ENCODE data around the gene PAK6. TPM values are rescaled to one million over a fixed set of nuclear protein-coding genes. Genes with fewer than 3 reads are reported as not detected.

Gene PAK6
- total and polyA plus RNA-seq, 9 of the 15 experiments (the other 6 are each of a cell fraction or from before 2014, with no cell fraction given) = 0.03 to 0.74 (median 0.16) TPM; not detected in 2

DNA sequence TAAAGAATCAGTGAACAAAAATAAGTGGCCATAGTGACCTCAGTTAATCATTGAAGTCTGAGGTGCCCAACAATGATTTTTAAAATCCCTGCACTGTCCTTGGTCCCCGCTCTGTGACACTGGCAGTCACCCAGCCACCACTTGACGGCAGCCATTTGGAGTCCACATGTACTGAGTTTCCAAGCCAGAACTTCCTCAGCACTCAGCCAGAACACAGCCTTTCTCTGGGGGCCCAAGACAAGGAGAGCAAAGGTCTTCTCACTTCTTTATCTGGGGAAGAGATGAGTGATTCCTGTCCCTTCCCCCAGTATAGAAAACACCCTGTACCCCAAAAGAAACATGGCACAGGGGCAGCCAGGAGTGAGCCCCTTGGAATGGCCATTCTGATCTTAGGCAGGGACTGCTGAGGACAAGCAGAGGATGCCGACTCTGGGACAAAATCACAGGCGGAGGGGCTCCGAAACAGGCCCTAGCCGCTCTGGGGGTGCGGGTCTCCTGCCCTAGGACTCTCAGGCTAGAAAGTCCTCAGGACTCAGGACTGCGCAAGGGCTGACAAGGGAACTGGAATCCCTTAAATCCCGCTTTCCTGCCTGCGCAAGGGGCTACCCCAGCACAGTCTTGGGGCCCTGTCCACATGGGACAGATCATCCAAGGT is 12.8 kb downstream of the PAK6 start:
- TF ChIP-seq CHCHD3 (CRISPR knock-in tag; IDR thresholded peaks at IDR 0.05) = no peak
- Histone ChIP-seq H3K27ac (ENCODE audit: extremely low read depth, low read depth, low read length) (no peak overlapping the region), H4K20me1 (replicated peaks; ENCODE audit: control insufficient read depth, insufficient read depth, low read length) (no peaks in the 10 kb centered on the region), H3K4me2 (ENCODE audit: insufficient read depth, low read length) (no peak overlapping the region), H3K4me1 (replicated peaks in 1 of 2; ENCODE audit: control insufficient read depth in 2 of 2, insufficient read depth in 2 of 2, low read length in 2 of 2) (peaks cover 4 to 21% of the 10 kb centered on the region in 2 experiments; a peak in 3 of 5 replicates), H3K27me3 (ENCODE audit: control insufficient read depth in 2 of 2, insufficient read depth in 2 of 2, low read length in 2 of 2) (peaks cover 2 to 32% of the 10 kb centered on the region in 2 experiments; a peak in 3 of 5 replicates), H3K9ac (ENCODE audit: insufficient read depth in 1 of 2, low read depth in 2 of 2, low read length in 2 of 2) (peak overlapping the region in 1 of 2 experiments; percentile 20; a peak in 1 of 4 replicates), H3K9me3 (replicated peaks; ENCODE audit: control insufficient read depth, insufficient read depth, low read depth, low read length) (no peaks in the 10 kb centered on the region), H3K9me1 (ENCODE audit: control insufficient read depth, insufficient read depth, low read length) (no peaks in the 10 kb centered on the region), H3K79me2 (ENCODE audit: control insufficient read depth, insufficient read depth, low read length) (no peaks in the 10 kb centered on the region), H3K36me3 (ENCODE audit: control insufficient read depth, insufficient read depth, low read length) (no peaks in the 10 kb centered on the region), H3K4me3 (no peak overlapping the region), H2AFZ (ENCODE audit: low read depth, low read length) (no peak overlapping the region)
- intact Hi-C loops (cut with micrococcal nuclease) (no loop called here), in situ Hi-C loops (cut with MboI) (no loop called here)
- WGBS (ENCODE audit: insufficient coverage, low coverage, missing lambda C conversion rate) = 37% methylated on average over 10 of the region's 10 CpGs
- FAIRE-seq (no peak), DNase-seq (ENCODE audit: extremely low read depth in 1 of 4, low spot score in 3 of 4) (no peak), ATAC-seq (no peak)
- ChIA-PET POLR2A (no interaction called here), CTCF (ENCODE audit: low intra/inter-chr PET ratio) (no interaction called here)
- BruUV-seq (replicated peaks) = no TSS peak

DNA sequence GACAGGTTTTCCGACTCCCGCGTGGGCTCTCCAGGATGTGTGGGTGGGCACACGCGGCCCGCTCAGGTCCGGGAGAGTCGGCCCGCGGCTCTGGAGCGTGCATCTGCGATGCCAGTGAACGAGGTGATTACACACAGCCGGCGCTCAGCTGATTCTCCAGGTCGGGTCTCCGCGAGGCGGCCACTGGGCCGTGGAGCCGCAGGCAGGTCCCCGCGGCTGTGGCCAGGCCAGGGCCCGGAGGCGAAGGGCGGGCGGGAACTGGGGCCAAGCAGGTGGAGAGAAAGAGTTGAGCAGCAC is 13.2 kb downstream of the PAK6 start:
- Histone ChIP-seq H2AFZ (ENCODE audit: low read depth, low read length) (no peak overlapping the region), H3K9ac (ENCODE audit: insufficient read depth in 1 of 2, low read depth in 2 of 2, low read length in 2 of 2) (no peak overlapping the region), H3K4me1 (replicated peaks in 1 of 2; ENCODE audit: control insufficient read depth in 2 of 2, insufficient read depth in 2 of 2, low read length in 2 of 2) (peaks cover 4 to 24% of the 10 kb centered on the region in 2 experiments; a peak in 3 of 5 replicates), H3K27ac (ENCODE audit: extremely low read depth, low read depth, low read length) (no peak overlapping the region), H3K4me2 (ENCODE audit: insufficient read depth, low read length) (no peak overlapping the region), H3K79me2 (ENCODE audit: control insufficient read depth, insufficient read depth, low read length) (no peaks in the 10 kb centered on the region), H3K4me3 (no peak overlapping the region), H3K9me3 (replicated peaks; ENCODE audit: control insufficient read depth, insufficient read depth, low read depth, low read length) (no peaks in the 10 kb centered on the region), H3K36me3 (ENCODE audit: control insufficient read depth, insufficient read depth, low read length) (no peaks in the 10 kb centered on the region), H3K27me3 (ENCODE audit: control insufficient read depth in 2 of 2, insufficient read depth in 2 of 2, low read length in 2 of 2) (peaks cover 2 to 32% of the 10 kb centered on the region in 2 experiments; a peak in 3 of 5 replicates), H3K9me1 (ENCODE audit: control insufficient read depth, insufficient read depth, low read length) (no peaks in the 10 kb centered on the region), H4K20me1 (replicated peaks; ENCODE audit: control insufficient read depth, insufficient read depth, low read length) (no peaks in the 10 kb centered on the region)
- intact Hi-C loops (cut with micrococcal nuclease) = no loop called here
- no peak for FAIRE-seq
- in situ Hi-C loops (cut with MboI) = no loop called here
- 52% methylated on average over 22 of the region's 27 CpGs for WGBS (ENCODE audit: insufficient coverage, low coverage, missing lambda C conversion rate)
- TF ChIP-seq ZKSCAN1 (IDR thresholded peaks at IDR 0.05; ENCODE audit: low read depth, low read length) (no peak), ZNF408 (CRISPR knock-in tag; IDR thresholded peaks at IDR 0.05; ENCODE audit: low read depth) (no peak), ZNF197 (CRISPR knock-in tag; IDR thresholded peaks at IDR 0.05; ENCODE audit: low read depth) (no peak), HCFC1 (IDR thresholded peaks at IDR 0.05; ENCODE audit: low read depth, low read length) (no peak), GTF2E2 (tag; IDR thresholded peaks at IDR 0.05) (no peak)
- TF ChIP-seq, protein P1, sequence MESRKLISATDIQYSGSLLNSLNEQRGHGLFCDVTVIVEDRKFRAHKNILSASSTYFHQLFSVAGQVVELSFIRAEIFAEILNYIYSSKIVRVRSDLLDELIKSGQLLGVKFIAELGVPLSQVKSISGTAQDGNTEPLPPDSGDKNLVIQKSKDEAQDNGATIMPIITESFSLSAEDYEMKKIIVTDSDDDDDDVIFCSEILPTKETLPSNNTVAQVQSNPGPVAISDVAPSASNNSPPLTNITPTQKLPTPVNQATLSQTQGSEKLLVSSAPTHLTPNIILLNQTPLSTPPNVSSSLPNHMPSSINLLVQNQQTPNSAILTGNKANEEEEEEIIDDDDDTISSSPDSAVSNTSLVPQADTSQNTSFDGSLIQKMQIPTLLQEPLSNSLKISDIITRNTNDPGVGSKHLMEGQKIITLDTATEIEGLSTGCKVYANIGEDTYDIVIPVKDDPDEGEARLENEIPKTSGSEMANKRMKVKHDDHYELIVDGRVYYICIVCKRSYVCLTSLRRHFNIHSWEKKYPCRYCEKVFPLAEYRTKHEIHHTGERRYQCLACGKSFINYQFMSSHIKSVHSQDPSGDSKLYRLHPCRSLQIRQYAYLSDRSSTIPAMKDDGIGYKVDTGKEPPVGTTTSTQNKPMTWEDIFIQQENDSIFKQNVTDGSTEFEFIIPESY (CRISPR knock-in tag; IDR thresholded peaks at IDR 0.05) = peak; percentile 42; the same call in 1 of the 2 replicates
- TF ChIP-seq, protein P2, sequence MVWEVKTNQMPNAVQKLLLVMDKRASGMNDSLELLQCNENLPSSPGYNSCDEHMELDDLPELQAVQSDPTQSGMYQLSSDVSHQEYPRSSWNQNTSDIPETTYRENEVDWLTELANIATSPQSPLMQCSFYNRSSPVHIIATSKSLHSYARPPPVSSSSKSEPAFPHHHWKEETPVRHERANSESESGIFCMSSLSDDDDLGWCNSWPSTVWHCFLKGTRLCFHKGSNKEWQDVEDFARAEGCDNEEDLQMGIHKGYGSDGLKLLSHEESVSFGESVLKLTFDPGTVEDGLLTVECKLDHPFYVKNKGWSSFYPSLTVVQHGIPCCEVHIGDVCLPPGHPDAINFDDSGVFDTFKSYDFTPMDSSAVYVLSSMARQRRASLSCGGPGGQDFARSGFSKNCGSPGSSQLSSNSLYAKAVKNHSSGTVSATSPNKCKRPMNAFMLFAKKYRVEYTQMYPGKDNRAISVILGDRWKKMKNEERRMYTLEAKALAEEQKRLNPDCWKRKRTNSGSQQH (CRISPR knock-in tag; IDR thresholded peaks at IDR 0.05) = no peak
- ChIA-PET CTCF (ENCODE audit: low intra/inter-chr PET ratio) (no interaction called here), POLR2A (no interaction called here)
- BruUV-seq (replicated peaks) = no TSS peak
- no peak for ATAC-seq
- no peak for DNase-seq (ENCODE audit: extremely low read depth in 1 of 4, low spot score in 3 of 4)

Measured in K562 (cell line).